Vagina (tissue), 2 donors: ENCODE data around the gene PIP5K1C. TPM values are rescaled to one million over a fixed set of nuclear protein-coding genes. Genes with fewer than 3 reads are reported as not detected.
"Not testable (repeated sequence)": the region's sequence is repeated elsewhere in the genome, so short reads cannot be mapped to it uniquely, and the experiment has no call there.

Experiments used
- DNase-seq, 2 donors: peaks; one replicate each; pipeline ENCODE4 v3.0.0-alpha.2; 2017; ENCODE audit errors: extremely low spot score in 2 of 2
- H3K27ac ChIP-seq: fragments of 200-600 bp; sonication (generic); one replicate; pipeline ENCODE4 v1.5.1; 2019
- H3K27me3 ChIP-seq: fragments of 200-600 bp; sonication (generic); one replicate; pipeline ENCODE4 v1.5.1; 2019
- H3K36me3 ChIP-seq, 2 donors: fragments of 200-600 bp; sonication (generic); one replicate each; pipeline ENCODE4 v1.5.1; 2017 to 2019
- H3K4me1 ChIP-seq: fragments of 200-600 bp; sonication (generic); one replicate; pipeline ENCODE4 v1.5.1; 2019
- H3K4me3 ChIP-seq, 2 donors: fragments of 200-600 bp; sonication (generic); 1 replicate in 1 of 2; 2 replicates in 1 of 2; pipeline ENCODE4 v1.5.1; 2016 to 2019
- H3K9me3 ChIP-seq: fragments of 200-600 bp; sonication (generic); one replicate; pipeline ENCODE4 v1.5.1; 2019
- CTCF ChIP-seq, 3 experiments: fragments of 450-650 bp in 2 of 3; fragments of 200-600 bp in 1 of 3; sonication (generic) in 1 of 3; IDR thresholded peaks; one replicate each; pipeline ENCODE4 v1.5.1; 2017 to 2019; ENCODE audit warnings: antibody characterized with exemption in 3 of 3, mild to moderate bottlenecking in 2 of 3, moderate library complexity in 2 of 3
- POLR2A ChIP-seq, 2 donors: fragments of 450-650 bp; IDR thresholded peaks; one replicate each; pipeline ENCODE4 v1.6.1; 2017; ENCODE audit warnings: antibody characterized with exemption in 2 of 2, mild to moderate bottlenecking in 2 of 2, moderate library complexity in 2 of 2
- POLR2AphosphoS5 ChIP-seq, 2 donors: sonication (generic); formaldehyde crosslinking; IDR thresholded peaks; one replicate each; pipeline ENCODE4 v1.9.0; 2017; ENCODE audit warnings: antibody characterized with exemption in 2 of 2, mild to moderate bottlenecking in 2 of 2, low read depth in 1 of 2; ENCODE audit not compliant: insufficient read depth in 1 of 2
- intact Hi-C: fragments of 100-400 bp; cut with DNase I; formaldehyde crosslinking; loops from one replicate; pipeline ENCODE4 v1.15.1; 2023
- total RNA-seq: library from RNA; depleted of rRNA; stranded (reverse); fragments of >200 nt; gene quantifications from one replicate; pipeline ENCODE4 v1.2.3, GENCODE V29; 2016

The PIP5K1C gene
- total RNA-seq, 1 donor from 2014 or later: 24.1 TPM

DNA sequence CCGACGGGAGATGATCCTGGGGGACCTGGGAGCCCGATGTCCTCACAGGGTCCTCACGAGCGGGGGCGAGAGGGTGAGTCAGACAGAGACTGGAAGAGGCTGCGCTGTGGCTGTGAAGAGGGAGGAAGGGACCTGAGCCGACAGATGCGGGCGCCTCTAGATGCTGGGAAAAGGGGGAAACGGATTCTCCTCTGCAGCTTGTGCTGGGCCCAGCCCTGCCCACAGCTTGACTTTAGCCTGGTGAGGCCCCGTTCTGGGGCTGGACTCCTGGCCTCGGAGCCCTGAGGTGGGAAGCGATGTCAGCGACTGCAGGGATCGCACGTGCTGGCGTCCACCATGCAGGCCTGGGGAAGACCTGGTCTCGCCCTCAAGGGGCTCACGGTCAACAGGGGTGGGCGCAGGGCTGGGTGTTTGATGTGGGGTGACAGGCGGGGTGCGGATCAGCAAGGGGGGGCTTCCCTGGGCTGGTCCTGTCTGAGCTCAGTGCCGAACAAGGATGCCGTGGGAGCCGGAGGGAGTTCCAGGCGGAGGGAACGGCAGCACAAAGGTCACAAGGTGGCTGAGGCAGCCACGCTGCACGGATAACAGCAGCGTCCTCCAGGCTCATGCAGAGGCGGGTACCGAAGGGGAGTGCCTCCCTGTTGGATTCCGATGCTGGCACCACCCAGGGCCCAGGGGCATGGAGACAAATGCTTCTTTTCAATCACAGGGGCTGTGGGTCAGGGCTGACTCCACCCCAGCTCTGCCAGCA lies 31.8 kb downstream of the PIP5K1C start:
- H3K27me3 ChIP-seq: no peaks in the 10 kb centered on the region
- DNase-seq: no peak
- peaks cover 0 to 13% of the 10 kb centered on the region in 2 donors for H3K36me3 ChIP-seq
- no peak overlapping the region for H3K4me3 ChIP-seq
- peak overlapping the region; percentile 99 for H3K27ac ChIP-seq
- H3K4me1 ChIP-seq: peaks cover 61% of the 10 kb centered on the region
- TF ChIP-seq POLR2A (IDR thresholded peaks at IDR 0.05): no peak
- no peaks in the 10 kb centered on the region for H3K9me3 ChIP-seq
- intact Hi-C loops: loop anchor here (1.0 kb wide), 1 partner anchor 31 kb away; no protein-coding TSS in a partner anchor

DNA sequence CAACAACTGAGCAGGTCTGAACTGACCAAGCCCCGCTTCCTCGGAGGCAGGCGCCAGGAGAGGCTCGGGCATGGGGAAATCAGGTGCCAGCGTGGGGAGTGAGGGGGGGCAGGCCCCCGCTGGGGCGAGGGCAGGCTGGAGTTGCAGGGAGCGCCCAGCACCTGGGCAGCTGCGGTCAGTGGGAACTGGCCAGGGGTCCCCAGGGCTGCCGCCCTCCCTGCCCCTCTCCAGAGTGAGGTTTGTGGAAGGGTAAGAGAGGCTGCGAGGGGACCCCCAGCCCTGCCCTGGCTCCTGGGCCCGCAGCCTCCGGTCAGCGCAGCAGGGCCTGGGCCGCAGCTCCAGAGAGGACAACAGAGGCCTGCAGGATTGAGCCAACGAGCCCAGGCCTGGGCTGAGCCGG lies 32.5 kb downstream of the PIP5K1C start:
- H3K4me3 ChIP-seq: peak overlapping the region in 1 of 2 donors; percentile 2
- H3K36me3 ChIP-seq: peaks cover 0 to 20% of the 10 kb centered on the region in 2 donors
- H3K27me3 ChIP-seq: no peaks in the 10 kb centered on the region
- H3K27ac ChIP-seq: peak overlapping the region; percentile 99
- no peaks in the 10 kb centered on the region for H3K9me3 ChIP-seq
- TF ChIP-seq CTCF (IDR thresholded peaks at IDR 0.05) (no peak), POLR2AphosphoS5 (IDR thresholded peaks at IDR 0.05; ENCODE audit: insufficient read depth in 1 of 2, low read depth in 1 of 2) (no peak), POLR2A (IDR thresholded peaks at IDR 0.05) (no peak)
- intact Hi-C loops: loop anchor here (1.0 kb wide), 1 partner anchor 32 kb away; no protein-coding TSS in a partner anchor
- no peak for DNase-seq
- peaks cover 61% of the 10 kb centered on the region for H3K4me1 ChIP-seq

GRCh38 chr19:3667037-3667638 lies 33.1 kb downstream of the PIP5K1C start:
- intact Hi-C loops: no loop called here
- DNase-seq: no peak
- H3K27ac ChIP-seq: no peak overlapping the region
- no peak for TF ChIP-seq POLR2AphosphoS5 (IDR thresholded peaks at IDR 0.05; ENCODE audit: insufficient read depth in 1 of 2, low read depth in 1 of 2)
- no peak for TF ChIP-seq CTCF (IDR thresholded peaks at IDR 0.05)
- TF ChIP-seq POLR2A (IDR thresholded peaks at IDR 0.05): no peak
- H3K4me3 ChIP-seq: no peak overlapping the region
- peaks cover 0 to 22% of the 10 kb centered on the region in 2 donors for H3K36me3 ChIP-seq
- no peaks in the 10 kb centered on the region for H3K9me3 ChIP-seq
- H3K4me1 ChIP-seq: peaks cover 61% of the 10 kb centered on the region
- H3K27me3 ChIP-seq: no peaks in the 10 kb centered on the region

GRCh38 chr19:3666545-3666856 lies 33.8 kb downstream of the PIP5K1C start:
- Histone ChIP-seq H3K36me3 (peaks cover 0 to 22% of the 10 kb centered on the region in 2 donors), H3K4me1 (peaks cover 56% of the 10 kb centered on the region), H3K27ac (peak overlapping the region; percentile 49)
- intact Hi-C loops, H3K27me3 ChIP-seq, H3K9me3 ChIP-seq, DNase-seq, H3K4me3 ChIP-seq: not testable (repeated sequence)

GRCh38 chr19:3665681-3666544 lies 34.4 kb downstream of the PIP5K1C start:
- intact Hi-C loops: no loop called here
- no peaks in the 10 kb centered on the region for H3K9me3 ChIP-seq
- H3K27me3 ChIP-seq: no peaks in the 10 kb centered on the region
- H3K36me3 ChIP-seq: peaks cover 0 to 26% of the 10 kb centered on the region in 2 donors
- peak overlapping the region; percentile 49 for H3K27ac ChIP-seq
- TF ChIP-seq POLR2A (IDR thresholded peaks at IDR 0.05) (no peak), POLR2AphosphoS5 (IDR thresholded peaks at IDR 0.05; ENCODE audit: insufficient read depth in 1 of 2, low read depth in 1 of 2) (peak in 1 of 2 donors; percentile 60), CTCF (IDR thresholded peaks at IDR 0.05) (peak; percentile 93 to 97 (median 93))
- no peak for DNase-seq
- peaks cover 50% of the 10 kb centered on the region for H3K4me1 ChIP-seq
- H3K4me3 ChIP-seq: no peak overlapping the region
